ENCODE results near the gene PLCB1.

- TF ChIP-seq CTCF (conservative IDR thresholded peaks at IDR 0.05; ENCODE audit: low read length): no peak
- no peak for TF ChIP-seq EZH2phosphoT487 (IDR thresholded peaks at IDR 0.05; ENCODE audit: borderline replicate concordance)
Measured at GRCh38 chr20:8851446-8851845, 719.4 kb downstream of the PLCB1 start.
